Natural killer cell (primary cell): ENCODE data around the gene RGS9BP. TPM values are rescaled to one million over a fixed set of nuclear protein-coding genes. Genes with fewer than 3 reads are reported as not detected.

Experiments used
- ATAC-seq, 3 donors: fragments of 150-1000 bp in 2 of 3; fragments of 200-7000 bp in 1 of 3; cut with Tn5 transposase; 1 replicate in 1 of 3; 2 replicates in 2 of 3; pipeline ENCODE4 v1.10.0; 2021; ENCODE audit warnings: mild to moderate bottlenecking in 2 of 3, moderate library complexity in 2 of 3
- DNase-seq, 2 donors: peaks; one replicate each; pipeline versions ENCODE4 v3.0.0 to v3.0.0-alpha.2; 2013 to 2021; ENCODE audit warnings: mixed read lengths in 1 of 2
- H3K27ac ChIP-seq: one replicate; pipeline ENCODE4 v1.5.1; 2013; ENCODE audit warnings: mild to moderate bottlenecking, low read length
- H3K27me3 ChIP-seq: one replicate; pipeline ENCODE4 v1.6.1; 2013; ENCODE audit warnings: low read length; ENCODE audit not compliant: control insufficient read depth, insufficient read depth
- H3K36me3 ChIP-seq: one replicate; pipeline ENCODE4 v1.6.1; 2013; ENCODE audit warnings: low read length; ENCODE audit not compliant: control insufficient read depth, insufficient read depth
- H3K4me1 ChIP-seq: one replicate; pipeline ENCODE4 v1.6.1; 2013; ENCODE audit warnings: low read length; ENCODE audit not compliant: control insufficient read depth, insufficient read depth
- H3K4me3 ChIP-seq: one replicate; pipeline ENCODE4 v1.5.1; 2013; ENCODE audit warnings: low read length
- H3K9me3 ChIP-seq: one replicate; pipeline ENCODE4 v1.6.1; 2013; ENCODE audit warnings: low read length; ENCODE audit not compliant: control insufficient read depth, insufficient read depth
- H3K27ac Mint-ChIP-seq, 2 donors: one replicate each; pipeline ENCODE4 v1.8.0; 2022; ENCODE audit warnings: mild to moderate bottlenecking in 2 of 2, mixed read lengths in 2 of 2, moderate library complexity in 1 of 2
- H3K27me3 Mint-ChIP-seq, 2 donors: one replicate each; pipeline ENCODE4 v1.8.0; 2022; ENCODE audit warnings: low read depth in 2 of 2, mixed read lengths in 2 of 2
- H3K36me3 Mint-ChIP-seq: one replicate; pipeline ENCODE4 v1.8.0; 2022; ENCODE audit warnings: mixed read lengths
- H3K4me1 Mint-ChIP-seq, 2 donors: one replicate each; pipeline ENCODE4 v1.8.0; 2022; ENCODE audit warnings: mixed read lengths in 2 of 2
- H3K4me3 Mint-ChIP-seq: one replicate; pipeline ENCODE4 v1.8.0; 2022; ENCODE audit warnings: mild to moderate bottlenecking, moderate library complexity, mixed read lengths
- H3K9me3 Mint-ChIP-seq, 2 donors: one replicate each; pipeline ENCODE4 v1.8.0; 2022; ENCODE audit warnings: mixed read lengths in 2 of 2
- CTCF ChIP-seq: fragments of 200-600 bp; IDR thresholded peaks from one replicate; pipeline ENCODE4 v1.8.0; 2022; ENCODE audit warnings: antibody characterized with exemption
- WGBS: methylation state at CpG from one replicate; pipeline ENCODE4 v1.1.7; 2013; ENCODE audit warnings: missing lambda C conversion rate; ENCODE audit not compliant: insufficient coverage; 5-methylcytosine and 5-hydroxymethylcytosine counted together
- intact Hi-C: fragments of 100-400 bp; cut with micrococcal nuclease; formaldehyde crosslinking; loops from one replicate; pipeline ENCODE4 v1.14.2; 2022
- total RNA-seq, 4 donors: library from RNA; stranded (reverse); fragments of 120-200 nt in 1 of 4; gene quantifications; one replicate each; pipeline versions ENCODE4 v1.2.3 to v1.2.4, GENCODE V29; 2013 to 2022

The RGS9BP gene
- total RNA-seq, 3 donors from 2014 or later (not counting 1 experiment from before 2014, with no cell fraction given) = 0.12 to 0.41 (median 0.40) TPM

GRCh38 chr19:32687681-32688080, 12.0 kb downstream of the RGS9BP start:
- no peaks in the 10 kb centered on the region for H3K9me3 ChIP-seq
- intact Hi-C loops = no loop called here
- H3K36me3 ChIP-seq = peaks cover 3% of the 10 kb centered on the region
- DNase-seq (no peak), ATAC-seq (no peak)
- no peaks in the 10 kb centered on the region for H3K36me3 Mint-ChIP-seq
- no peak overlapping the region for H3K27ac Mint-ChIP-seq
- H3K27ac ChIP-seq = no peak overlapping the region
- no peaks in the 10 kb centered on the region for H3K27me3 Mint-ChIP-seq
- H3K27me3 ChIP-seq = no peaks in the 10 kb centered on the region
- TF ChIP-seq CTCF = no peak
- H3K9me3 Mint-ChIP-seq = no peaks in the 10 kb centered on the region
- H3K4me3 ChIP-seq = no peak overlapping the region
- 87% methylated on average over 3 of the region's 4 CpGs for WGBS
- H3K4me1 ChIP-seq = peaks cover 21% of the 10 kb centered on the region
- H3K4me3 Mint-ChIP-seq = no peak overlapping the region
- peaks cover 13% of the 10 kb centered on the region in 2 donors for H3K4me1 Mint-ChIP-seq

- no peak for TF ChIP-seq CTCF
- Histone ChIP-seq H3K27me3 (no peaks in the 10 kb centered on the region), H3K4me3 (no peak overlapping the region), H3K9me3 (peaks cover under 1% of the 10 kb centered on the region), H3K4me1 (peaks cover 27% of the 10 kb centered on the region), H3K27ac (no peak overlapping the region), H3K36me3 (peaks cover 3% of the 10 kb centered on the region)
- 92% methylated on average over 1 of the region's 1 CpG for WGBS
- H3K36me3 Mint-ChIP-seq = no peaks in the 10 kb centered on the region
- no peak overlapping the region for H3K27ac Mint-ChIP-seq
- H3K4me3 Mint-ChIP-seq = no peak overlapping the region
- intact Hi-C loops = no loop called here
- H3K9me3 Mint-ChIP-seq = peaks cover 0 to 2% of the 10 kb centered on the region in 2 donors
- DNase-seq = no peak
- peaks cover 19% of the 10 kb centered on the region in 2 donors for H3K4me1 Mint-ChIP-seq
- H3K27me3 Mint-ChIP-seq = no peaks in the 10 kb centered on the region
- no peak for ATAC-seq
These were observed 12.7 kb downstream of the RGS9BP start for GRCh38 chr19:32688311-32688710.

GRCh38 chr19:32691291-32691951, 15.8 kb downstream of the RGS9BP start, which contains the start of gene NUDT19:
Gene NUDT19, plus strand, starts transcription at chr19:32691821. Its CDS starts 140 bp downstream, at chr19:32691961.
- Mint-ChIP-seq H3K4me1 (peaks cover 49% of the 10 kb centered on the region in 2 donors), H3K9me3 (peaks cover 0 to 3% of the 10 kb centered on the region in 2 donors), H3K27ac (peak within 1 kb of the TSS; percentile 88 to 90), H3K27me3 (no peaks in the 10 kb centered on the region), H3K36me3 (no peaks in the 10 kb centered on the region), H3K4me3 (peak within 1 kb of the TSS; percentile 94)
- DNase-seq (peak; percentile 59 to 82), ATAC-seq (peak; percentile 72 to 77 (median 76))
- Histone ChIP-seq H3K4me3 (peak within 1 kb of the TSS; percentile 55), H3K27me3 (no peaks in the 10 kb centered on the region), H3K36me3 (peaks cover 3% of the 10 kb centered on the region), H3K9me3 (peaks cover 5% of the 10 kb centered on the region), H3K27ac (peak within 1 kb of the TSS; percentile 57), H3K4me1 (peaks cover 49% of the 10 kb centered on the region)
- 11% methylated on average over 30 of the region's 32 CpGs for WGBS
- intact Hi-C loops = loop anchor here (2.0 kb wide), 1 partner anchor 55 kb away; no protein-coding TSS in a partner anchor
- TF ChIP-seq CTCF = no peak
